ENCODE results near the gene SMURF1. TPM values are rescaled to one million over a fixed set of nuclear protein-coding genes. Genes with fewer than 3 reads are reported as not detected.

SMURF1 gene
- total RNA-seq, 3 donors from 2014 or later (not counting 1 experiment from before 2014, with no cell fraction given): 33.3 to 34.7 (median 34.2) TPM

DNA sequence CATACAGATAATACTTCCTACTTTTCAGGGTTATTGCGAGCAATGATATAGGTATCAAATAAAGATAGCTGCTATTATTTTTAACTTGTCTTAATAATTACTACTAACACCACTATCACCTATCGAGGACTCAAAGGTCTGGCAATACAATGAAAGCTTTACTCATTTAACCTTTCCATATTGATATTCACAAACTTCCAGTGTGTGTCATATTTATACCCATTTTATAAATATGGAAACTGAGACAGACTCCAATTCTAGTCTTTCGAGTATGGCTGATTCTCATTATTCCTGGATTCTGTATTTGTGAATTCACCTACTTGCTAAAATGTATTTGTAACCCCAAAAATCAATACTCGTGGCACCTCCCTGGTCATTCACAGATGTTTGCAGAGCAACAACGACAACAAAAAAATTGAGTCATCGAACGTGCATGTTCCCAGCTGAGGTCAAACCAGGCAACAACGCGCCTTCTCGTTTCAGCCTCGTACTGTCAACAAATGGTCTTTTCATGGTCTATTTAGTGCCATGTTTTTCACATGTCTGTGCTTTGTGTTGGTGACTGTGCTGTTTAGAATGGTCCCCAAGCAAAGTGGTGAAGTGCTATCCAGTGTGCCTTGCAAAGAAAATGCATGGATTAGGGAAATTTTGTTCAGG, 51.7 kb downstream of the SMURF1 start:
- no peaks in the 10 kb centered on the region for H3K4me1 ChIP-seq (ENCODE audit: control insufficient read depth, insufficient read depth, low read length)
- ATAC-seq: no peak
- DNase-seq: no peak
- no peak overlapping the region for H3K4me3 Mint-ChIP-seq
- no peaks in the 10 kb centered on the region for H3K36me3 ChIP-seq (ENCODE audit: control insufficient read depth, insufficient read depth, low read length)
- H3K4me1 Mint-ChIP-seq: peaks cover 34 to 39% of the 10 kb centered on the region in 2 donors
- H3K9me3 ChIP-seq (ENCODE audit: control insufficient read depth, insufficient read depth, low read length): peaks cover under 1% of the 10 kb centered on the region
- H3K27me3 Mint-ChIP-seq (ENCODE audit: low read depth in 2 of 2): no peaks in the 10 kb centered on the region
- H3K27ac Mint-ChIP-seq: no peak overlapping the region
- 97% methylated on average over 9 of the region's 11 CpGs for WGBS (ENCODE audit: insufficient coverage)
- no peaks in the 10 kb centered on the region for H3K27me3 ChIP-seq (ENCODE audit: control insufficient read depth, insufficient read depth, low read length)
- H3K36me3 Mint-ChIP-seq: no peaks in the 10 kb centered on the region
- no peak overlapping the region for H3K27ac ChIP-seq (ENCODE audit: low read length)
- no peak overlapping the region for H3K4me3 ChIP-seq (ENCODE audit: low read length)
- H3K9me3 Mint-ChIP-seq: no peaks in the 10 kb centered on the region
- intact Hi-C loops (cut with micrococcal nuclease): no loop called here
- TF ChIP-seq, protein P1, sequence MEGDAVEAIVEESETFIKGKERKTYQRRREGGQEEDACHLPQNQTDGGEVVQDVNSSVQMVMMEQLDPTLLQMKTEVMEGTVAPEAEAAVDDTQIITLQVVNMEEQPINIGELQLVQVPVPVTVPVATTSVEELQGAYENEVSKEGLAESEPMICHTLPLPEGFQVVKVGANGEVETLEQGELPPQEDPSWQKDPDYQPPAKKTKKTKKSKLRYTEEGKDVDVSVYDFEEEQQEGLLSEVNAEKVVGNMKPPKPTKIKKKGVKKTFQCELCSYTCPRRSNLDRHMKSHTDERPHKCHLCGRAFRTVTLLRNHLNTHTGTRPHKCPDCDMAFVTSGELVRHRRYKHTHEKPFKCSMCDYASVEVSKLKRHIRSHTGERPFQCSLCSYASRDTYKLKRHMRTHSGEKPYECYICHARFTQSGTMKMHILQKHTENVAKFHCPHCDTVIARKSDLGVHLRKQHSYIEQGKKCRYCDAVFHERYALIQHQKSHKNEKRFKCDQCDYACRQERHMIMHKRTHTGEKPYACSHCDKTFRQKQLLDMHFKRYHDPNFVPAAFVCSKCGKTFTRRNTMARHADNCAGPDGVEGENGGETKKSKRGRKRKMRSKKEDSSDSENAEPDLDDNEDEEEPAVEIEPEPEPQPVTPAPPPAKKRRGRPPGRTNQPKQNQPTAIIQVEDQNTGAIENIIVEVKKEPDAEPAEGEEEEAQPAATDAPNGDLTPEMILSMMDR (IDR thresholded peaks at IDR 0.05): no peak

GRCh38 chr7:99090771-99091542, 53.0 kb downstream of the SMURF1 start:
- H3K36me3 Mint-ChIP-seq: no peaks in the 10 kb centered on the region
- no peaks in the 10 kb centered on the region for H3K4me1 ChIP-seq (ENCODE audit: control insufficient read depth, insufficient read depth, low read length)
- DNase-seq: no peak
- ATAC-seq: no peak
- WGBS (ENCODE audit: insufficient coverage): 100% methylated on average over 5 of the region's 6 CpGs
- intact Hi-C loops (cut with micrococcal nuclease): no loop called here
- H3K4me1 Mint-ChIP-seq: peaks cover 21 to 30% of the 10 kb centered on the region in 2 donors
- H3K27me3 Mint-ChIP-seq (ENCODE audit: low read depth in 2 of 2): no peaks in the 10 kb centered on the region
- no peak overlapping the region for H3K4me3 Mint-ChIP-seq
- H3K9me3 ChIP-seq (ENCODE audit: control insufficient read depth, insufficient read depth, low read length): no peaks in the 10 kb centered on the region
- no peak overlapping the region for H3K4me3 ChIP-seq (ENCODE audit: low read length)
- no peak overlapping the region for H3K27ac ChIP-seq (ENCODE audit: low read length)
- no peaks in the 10 kb centered on the region for H3K9me3 Mint-ChIP-seq
- H3K27me3 ChIP-seq (ENCODE audit: control insufficient read depth, insufficient read depth, low read length): no peaks in the 10 kb centered on the region
- H3K27ac Mint-ChIP-seq: no peak overlapping the region
- no peaks in the 10 kb centered on the region for H3K36me3 ChIP-seq (ENCODE audit: control insufficient read depth, insufficient read depth, low read length)
- TF ChIP-seq, protein P1 (IDR thresholded peaks at IDR 0.05): no peak

GRCh38 chr7:99089914-99090629, 53.8 kb downstream of the SMURF1 start:
- peak overlapping the region in 1 of 2 donors; percentile 29 for H3K27ac Mint-ChIP-seq
- H3K4me3 Mint-ChIP-seq: no peak overlapping the region
- H3K4me3 ChIP-seq (ENCODE audit: low read length): no peak overlapping the region

More at GRCh38 chr7:99089914-99090629, 53.8 kb downstream of the SMURF1 start:
- TF ChIP-seq, protein P1 (IDR thresholded peaks at IDR 0.05): no peak
- no peaks in the 10 kb centered on the region for H3K36me3 ChIP-seq (ENCODE audit: control insufficient read depth, insufficient read depth, low read length)
- Mint-ChIP-seq H3K27me3 (ENCODE audit: low read depth in 2 of 2) (no peaks in the 10 kb centered on the region), H3K4me1 (peaks cover 27 to 36% of the 10 kb centered on the region in 2 donors), H3K36me3 (no peaks in the 10 kb centered on the region), H3K9me3 (no peaks in the 10 kb centered on the region)
- H3K27ac ChIP-seq (ENCODE audit: low read length): no peak overlapping the region
- ATAC-seq: no peak
- no peak for DNase-seq
- 98% methylated on average over 6 of the region's 7 CpGs for WGBS (ENCODE audit: insufficient coverage)
- no peaks in the 10 kb centered on the region for H3K27me3 ChIP-seq (ENCODE audit: control insufficient read depth, insufficient read depth, low read length)
- H3K9me3 ChIP-seq (ENCODE audit: control insufficient read depth, insufficient read depth, low read length): no peaks in the 10 kb centered on the region
- intact Hi-C loops (cut with micrococcal nuclease): no loop called here
- no peaks in the 10 kb centered on the region for H3K4me1 ChIP-seq (ENCODE audit: control insufficient read depth, insufficient read depth, low read length)
